Right atrium auricular region (tissue), 2 donors: ENCODE measurements around the gene PDE12. TPM values are rescaled to one million over a fixed set of nuclear protein-coding genes. Genes with fewer than 3 reads are reported as not detected.
"Not testable (repeated sequence)": the region's sequence is repeated elsewhere in the genome, so short reads cannot be mapped to it uniquely, and the experiment has no call there.

Experiments
- DNase-seq: peaks from one replicate; pipeline ENCODE4 v3.0.0-alpha.2; 2019; ENCODE audit warnings: low spot score
- H3K27ac ChIP-seq, 2 donors: fragments of 200-600 bp; sonication (generic); 1 replicate in 1 of 2; 2 replicates in 1 of 2; pipeline ENCODE4 v1.5.1; 2016 to 2019
- H3K27me3 ChIP-seq, 2 donors: fragments of 200-600 bp; sonication (generic); one replicate each; pipeline versions ENCODE4 v1.5.1 to v1.6.0; 2017 to 2019
- H3K36me3 ChIP-seq: fragments of 200-600 bp; sonication (generic); one replicate; pipeline ENCODE4 v1.5.1; 2016
- H3K4me1 ChIP-seq, 2 donors: fragments of 200-600 bp; sonication (generic); one replicate each; pipeline versions ENCODE4 v1.5.1 to v1.6.0; 2017 to 2019
- H3K4me3 ChIP-seq, 2 donors: fragments of 200-600 bp; sonication (generic); 1 replicate in 1 of 2; 2 replicates in 1 of 2; pipeline ENCODE4 v1.5.1; 2017 to 2019; ENCODE audit warnings: mild to moderate bottlenecking in 1 of 2, moderate library complexity in 1 of 2
- H3K9me3 ChIP-seq, 2 donors: fragments of 200-600 bp; sonication (generic); one replicate each; pipeline ENCODE4 v1.5.1; 2019
- total RNA-seq, 2 donors: library from RNA; depleted of rRNA; stranded (reverse); fragments of >200 nt; gene quantifications; one replicate each; pipeline ENCODE4 v1.1.0, GENCODE V29; 2016
- TF ChIP-seq, protein P1 (sequence below), 2 donors: fragments of 200-600 bp; sonication (generic); IDR thresholded peaks; one replicate each; pipeline ENCODE4 v1.5.1; 2019; ENCODE audit warnings: antibody characterized with exemption in 2 of 2

The PDE12 gene
- total RNA-seq, 2 donors from 2014 or later = 9.9 to 12.1 TPM

DNA sequence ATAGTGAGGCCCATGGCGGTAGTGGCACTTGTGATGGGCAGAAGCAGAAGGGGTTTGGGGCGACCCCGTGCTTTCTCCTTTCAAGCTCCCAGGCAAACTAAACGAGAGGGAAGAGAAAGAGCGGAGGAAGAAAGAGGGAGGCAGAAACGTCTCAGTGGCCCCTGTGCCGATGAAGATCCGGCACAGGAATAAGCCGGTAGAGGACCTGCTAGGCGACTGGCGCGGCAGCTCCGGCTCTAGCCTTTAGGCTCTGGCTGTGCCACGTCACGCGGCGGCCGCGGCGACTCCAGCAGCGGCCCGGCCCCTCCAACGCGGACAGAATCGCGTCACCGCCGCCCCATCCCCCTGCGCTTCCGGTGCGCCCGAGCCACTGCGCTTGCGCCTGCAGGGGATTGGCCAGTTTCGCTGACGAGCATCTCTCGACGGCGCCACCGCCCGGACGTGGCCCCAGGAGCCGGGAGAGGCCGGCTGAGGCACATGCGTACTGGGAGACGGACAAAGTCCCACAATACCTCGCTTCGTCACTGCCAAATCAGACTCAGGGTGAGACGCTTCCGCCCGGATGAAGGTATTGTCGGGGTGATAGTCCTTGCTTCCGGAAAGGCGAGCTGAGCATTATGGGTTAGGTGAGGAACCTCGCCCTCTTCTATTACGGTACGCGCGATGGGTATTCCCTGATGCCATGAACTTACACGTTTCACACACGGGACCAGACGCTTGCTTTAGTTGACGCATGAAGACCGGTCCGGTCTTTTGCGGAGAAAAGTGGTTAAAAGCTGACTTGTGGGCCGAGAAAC, 41.3 kb downstream of the PDE12 start, which contains the start of gene ARF4:
Gene ARF4, minus strand, starts transcription at position 218 of the 797 bp plus-strand sequence. Its CDS starts 204 bp downstream, at position 14.
- Histone ChIP-seq H3K9me3 (no peaks in the 10 kb centered on the region), H3K36me3 (no peaks in the 10 kb centered on the region), H3K4me3 (peak within 1 kb of the TSS; percentile 86 to 97), H3K27me3 (no peaks in the 10 kb centered on the region), H3K4me1 (peaks cover 0 to 52% of the 10 kb centered on the region in 2 donors), H3K27ac (peak within 1 kb of the TSS; percentile 98 to 100)
- DNase-seq = peak; percentile 99
- TF ChIP-seq, protein P1, sequence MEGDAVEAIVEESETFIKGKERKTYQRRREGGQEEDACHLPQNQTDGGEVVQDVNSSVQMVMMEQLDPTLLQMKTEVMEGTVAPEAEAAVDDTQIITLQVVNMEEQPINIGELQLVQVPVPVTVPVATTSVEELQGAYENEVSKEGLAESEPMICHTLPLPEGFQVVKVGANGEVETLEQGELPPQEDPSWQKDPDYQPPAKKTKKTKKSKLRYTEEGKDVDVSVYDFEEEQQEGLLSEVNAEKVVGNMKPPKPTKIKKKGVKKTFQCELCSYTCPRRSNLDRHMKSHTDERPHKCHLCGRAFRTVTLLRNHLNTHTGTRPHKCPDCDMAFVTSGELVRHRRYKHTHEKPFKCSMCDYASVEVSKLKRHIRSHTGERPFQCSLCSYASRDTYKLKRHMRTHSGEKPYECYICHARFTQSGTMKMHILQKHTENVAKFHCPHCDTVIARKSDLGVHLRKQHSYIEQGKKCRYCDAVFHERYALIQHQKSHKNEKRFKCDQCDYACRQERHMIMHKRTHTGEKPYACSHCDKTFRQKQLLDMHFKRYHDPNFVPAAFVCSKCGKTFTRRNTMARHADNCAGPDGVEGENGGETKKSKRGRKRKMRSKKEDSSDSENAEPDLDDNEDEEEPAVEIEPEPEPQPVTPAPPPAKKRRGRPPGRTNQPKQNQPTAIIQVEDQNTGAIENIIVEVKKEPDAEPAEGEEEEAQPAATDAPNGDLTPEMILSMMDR (IDR thresholded peaks at IDR 0.05) = no peak

DNA sequence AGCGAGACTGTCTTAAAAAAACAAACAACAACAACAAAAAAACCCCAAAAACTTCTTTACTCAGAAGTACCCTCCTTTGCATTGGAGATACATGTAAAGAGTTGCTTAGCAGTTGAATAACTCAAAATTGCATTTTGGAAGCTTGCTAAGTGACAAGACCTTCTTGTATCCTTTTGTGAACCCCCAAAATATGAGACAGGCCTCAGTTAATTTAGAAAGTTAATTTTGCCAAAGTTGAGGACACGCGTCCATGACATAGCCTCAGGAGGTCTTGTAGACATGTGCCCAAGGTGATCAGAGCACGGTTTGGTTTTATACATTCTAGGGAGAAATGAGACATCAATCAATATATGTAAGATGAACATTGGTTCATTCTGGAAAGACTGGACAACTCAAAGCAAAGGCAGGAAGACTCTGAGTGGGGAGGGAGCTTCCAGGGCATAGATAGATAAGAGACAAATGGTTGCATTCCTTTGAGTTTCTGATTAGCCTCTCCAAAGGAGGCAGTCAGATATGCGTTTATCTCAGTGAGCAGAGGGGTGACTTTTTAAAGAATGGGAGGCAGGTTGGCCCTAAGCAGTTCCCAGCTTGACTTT, 42.8 kb downstream of the PDE12 start:
- TF ChIP-seq, protein P1 (IDR thresholded peaks at IDR 0.05) = no peak
- Histone ChIP-seq H3K27me3 (no peaks in the 10 kb centered on the region), H3K27ac (peak overlapping the region; percentile 94 to 98), H3K9me3 (no peaks in the 10 kb centered on the region), H3K4me1 (peaks cover 0 to 37% of the 10 kb centered on the region in 2 donors), H3K4me3 (peak overlapping the region; percentile 63 to 86), H3K36me3 (no peaks in the 10 kb centered on the region)
- DNase-seq = no peak

DNA sequence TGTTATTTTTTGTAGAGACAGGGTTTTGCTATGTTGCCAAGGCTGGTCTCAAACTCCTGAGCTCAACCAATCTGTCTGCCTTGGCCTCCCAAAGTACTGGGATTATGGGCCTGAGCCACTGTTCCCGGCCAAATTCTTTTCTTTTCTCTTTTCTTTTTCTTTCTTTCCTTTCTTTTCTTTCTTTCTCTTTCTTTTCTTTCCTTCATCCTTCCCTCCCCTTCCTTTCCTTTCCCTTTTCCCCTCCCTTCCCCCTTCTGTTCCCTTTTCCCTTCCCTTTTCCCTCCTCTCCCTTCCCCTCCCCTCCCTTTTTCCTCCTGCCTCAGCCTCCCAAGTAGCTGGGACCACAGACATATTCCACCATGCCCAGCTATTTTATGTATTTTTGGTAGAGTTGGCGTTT, 44.1 kb downstream of the PDE12 start:
- Histone ChIP-seq H3K27ac (no peak overlapping the region), H3K36me3 (no peaks in the 10 kb centered on the region), H3K4me1 (peaks cover 0 to 24% of the 10 kb centered on the region in 2 donors), H3K4me3 (no peak overlapping the region), H3K9me3 (no peaks in the 10 kb centered on the region), H3K27me3 (no peaks in the 10 kb centered on the region)
- no peak for DNase-seq
- TF ChIP-seq, protein P1 (IDR thresholded peaks at IDR 0.05) = no peak

DNA sequence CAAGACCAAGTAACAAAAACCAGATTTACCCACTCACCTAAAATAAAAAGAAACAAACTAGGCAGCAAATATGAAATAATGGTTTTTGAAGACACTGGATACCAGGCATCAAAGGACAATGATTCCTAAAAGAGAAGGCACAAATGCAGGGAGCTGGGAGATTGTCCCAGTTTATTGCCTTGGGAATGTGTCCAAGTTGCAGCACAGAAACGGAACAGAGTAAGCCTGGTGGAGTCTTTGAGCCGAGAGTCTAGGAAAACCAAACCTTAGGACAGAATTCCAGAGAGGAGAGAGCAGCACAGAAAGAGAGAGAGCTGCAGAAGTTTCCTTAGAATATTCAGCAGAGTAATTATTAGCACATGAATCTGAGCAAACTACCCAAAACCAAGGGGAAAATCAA, 48.9 kb downstream of the PDE12 start:
- H3K9me3 ChIP-seq = no peaks in the 10 kb centered on the region
- H3K27ac ChIP-seq = no peak overlapping the region
- no peak overlapping the region for H3K4me3 ChIP-seq
- no peak for DNase-seq
- no peaks in the 10 kb centered on the region for H3K36me3 ChIP-seq
- TF ChIP-seq, protein P1 (IDR thresholded peaks at IDR 0.05) = no peak
- no peaks in the 10 kb centered on the region for H3K4me1 ChIP-seq
- H3K27me3 ChIP-seq = no peaks in the 10 kb centered on the region

DNA sequence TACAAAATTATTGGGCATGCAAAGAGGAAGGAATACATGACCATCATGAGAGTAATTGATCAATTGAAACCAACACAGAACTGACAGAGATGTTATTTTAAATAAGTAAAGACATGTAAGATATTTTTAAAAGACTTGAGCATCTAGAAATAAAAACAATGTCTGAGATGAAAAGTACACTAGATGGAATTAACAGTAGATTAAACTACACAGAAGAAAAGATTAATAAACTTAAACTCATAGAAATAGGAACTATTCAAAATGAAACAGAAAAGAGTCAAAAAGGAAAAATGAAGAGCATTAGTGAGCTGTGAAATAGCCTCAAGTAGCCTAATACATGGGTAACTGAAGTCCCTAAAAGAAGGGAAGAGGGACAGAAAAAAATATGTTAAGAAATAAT, 49.6 kb downstream of the PDE12 start:
- H3K27me3 ChIP-seq = no peaks in the 10 kb centered on the region
- H3K9me3 ChIP-seq = no peaks in the 10 kb centered on the region
- no peaks in the 10 kb centered on the region for H3K36me3 ChIP-seq
- H3K4me3 ChIP-seq = no peak overlapping the region
- DNase-seq = no peak
- TF ChIP-seq, protein P1 (IDR thresholded peaks at IDR 0.05) = no peak
- H3K27ac ChIP-seq = no peak overlapping the region
- no peaks in the 10 kb centered on the region for H3K4me1 ChIP-seq

DNA sequence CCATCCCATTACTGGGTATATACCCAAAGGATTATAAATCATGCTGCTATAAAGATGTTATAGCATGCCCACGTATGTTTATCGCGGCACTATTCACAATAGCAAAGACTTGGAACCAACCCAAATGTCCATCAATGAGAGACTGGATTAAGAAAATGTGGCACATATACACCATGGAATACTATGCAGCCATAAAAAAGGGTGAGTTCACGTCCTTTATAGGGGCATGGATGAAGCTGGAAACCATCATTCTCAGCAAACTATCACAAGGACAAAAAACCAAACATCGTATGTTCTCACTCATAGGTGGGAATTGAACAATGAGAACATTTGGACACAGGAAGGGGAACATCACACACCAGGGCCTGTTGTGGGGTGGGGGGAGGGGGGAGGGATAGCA, 55.8 kb downstream of the PDE12 start:
- H3K9me3 ChIP-seq, H3K36me3 ChIP-seq, H3K27ac ChIP-seq, H3K4me1 ChIP-seq, DNase-seq, H3K4me3 ChIP-seq, H3K27me3 ChIP-seq: not testable (repeated sequence)
